ENCODE results near the gene KRTAP4-16. TPM values are rescaled to one million over a fixed set of nuclear protein-coding genes. Genes with fewer than 3 reads are reported as not detected.

The KRTAP4-16 gene
- total RNA-seq, 1 experiment from 2014 or later: not detected

- ATAC-seq (no peak), DNase-seq (ENCODE audit: low read depth, low spot score) (no peak)
- ChIA-PET RAD21 (ENCODE audit: low non-redundant PET in 1 of 2, low total read pairs in 2 of 2, uncharacterized antibody in 2 of 2, unreplicated experiment in 2 of 2) (no interaction called here), CTCF (no interaction called here), POLR2A (no interaction called here)
- intact Hi-C loops (cut with micrococcal nuclease): no loop called here
- no peak overlapping the region for H3K4me2 ChIP-seq (ENCODE audit: low read length)
- BruUV-seq (replicated peaks): no TSS peak
- H3K9ac ChIP-seq (ENCODE audit: low read length): no peak overlapping the region
- H2AFZ ChIP-seq (ENCODE audit: low read depth, low read length, poor library complexity, severe bottlenecking): no peak overlapping the region
- H3K4me3 ChIP-seq (replicated peaks in 1 of 2; ENCODE audit: low read depth in 1 of 2, low read length in 2 of 2): no peak overlapping the region
- H3K27me3 ChIP-seq (ENCODE audit: insufficient read depth, low read length): no peaks in the 10 kb centered on the region
- H3K79me2 ChIP-seq (ENCODE audit: insufficient read depth, low read length): no peaks in the 10 kb centered on the region
- no peaks in the 10 kb centered on the region; a peak in 1 of 4 replicates for H3K4me1 ChIP-seq (ENCODE audit: control insufficient read depth in 1 of 2, insufficient read depth in 2 of 2, low read length in 2 of 2)
- H3K9me3 ChIP-seq (ENCODE audit: control insufficient read depth in 1 of 2, insufficient read depth in 1 of 2, low read depth in 1 of 2, low read length in 2 of 2): peaks cover 0 to 33% of the 10 kb centered on the region in 2 experiments; a peak in 2 of 4 replicates
- no peak overlapping the region for H3K27ac ChIP-seq (ENCODE audit: low read depth, low read length)
- H3K36me3 ChIP-seq (ENCODE audit: control insufficient read depth in 1 of 2, insufficient read depth in 2 of 2, low read length in 2 of 2): 0 out of 4 replicates have a peak, but pooled peaks cover 0 to 5% of the 10 kb centered on the region in 2 experiments
- TF ChIP-seq ATF3 (IDR thresholded peaks at IDR 0.05) (no peak), ZFX (IDR thresholded peaks at IDR 0.05) (no peak), MAX (IDR thresholded peaks at IDR 0.05) (no peak)
- H3K9me2 ChIP-seq (ENCODE audit: insufficient read depth): no peaks in the 10 kb centered on the region
- H4K20me1 ChIP-seq (ENCODE audit: insufficient read depth): no peaks in the 10 kb centered on the region
Measured at GRCh38 chr17:41144846-41145245, 42.8 kb upstream of the KRTAP4-16 start.

GRCh38 chr17:41141361-41141760, 39.4 kb upstream of the KRTAP4-16 start:
- H3K79me2 ChIP-seq (ENCODE audit: insufficient read depth, low read length): no peaks in the 10 kb centered on the region
- H4K20me1 ChIP-seq (ENCODE audit: insufficient read depth): no peaks in the 10 kb centered on the region
- H3K36me3 ChIP-seq (ENCODE audit: control insufficient read depth in 1 of 2, insufficient read depth in 2 of 2, low read length in 2 of 2): peaks cover 0 to 9% of the 10 kb centered on the region in 2 experiments; a peak in 1 of 4 replicates
- H3K27ac ChIP-seq (ENCODE audit: low read depth, low read length): no peak overlapping the region
- ChIA-PET CTCF (no interaction called here), POLR2A (no interaction called here), RAD21 (ENCODE audit: low non-redundant PET in 1 of 2, low total read pairs in 2 of 2, uncharacterized antibody in 2 of 2, unreplicated experiment in 2 of 2) (no interaction called here)
- DNase-seq (ENCODE audit: low read depth, low spot score) (no peak), ATAC-seq (no peak)
- H3K9me3 ChIP-seq (ENCODE audit: control insufficient read depth in 1 of 2, insufficient read depth in 1 of 2, low read depth in 1 of 2, low read length in 2 of 2): peaks cover 6 to 41% of the 10 kb centered on the region in 2 experiments; a peak in 3 of 4 replicates
- no TSS peak for BruUV-seq (replicated peaks)
- intact Hi-C loops (cut with micrococcal nuclease): no loop called here
- no peak overlapping the region for H3K4me3 ChIP-seq (replicated peaks in 1 of 2; ENCODE audit: low read depth in 1 of 2, low read length in 2 of 2)
- no peaks in the 10 kb centered on the region; a peak in 1 of 4 replicates for H3K4me1 ChIP-seq (ENCODE audit: control insufficient read depth in 1 of 2, insufficient read depth in 2 of 2, low read length in 2 of 2)
- no peak overlapping the region for H3K9ac ChIP-seq (ENCODE audit: low read length)
- no peaks in the 10 kb centered on the region for H3K9me2 ChIP-seq (ENCODE audit: insufficient read depth)
- H3K4me2 ChIP-seq (ENCODE audit: low read length): no peak overlapping the region
- no peaks in the 10 kb centered on the region for H3K27me3 ChIP-seq (ENCODE audit: insufficient read depth, low read length)
- H2AFZ ChIP-seq (ENCODE audit: low read depth, low read length, poor library complexity, severe bottlenecking): no peak overlapping the region
- TF ChIP-seq CTCF (IDR thresholded peaks at IDR 0.05 in 2 of 3, conservative IDR thresholded peaks at IDR 0.05 in 1 of 3; ENCODE audit: borderline replicate concordance in 1 of 3, insufficient read depth in 1 of 3, low read depth in 2 of 3, low read length in 2 of 3): no peak
- TF ChIP-seq REST (IDR thresholded peaks at IDR 0.05; ENCODE audit: low read depth): no peak
- TF ChIP-seq SRF (IDR thresholded peaks at IDR 0.05; ENCODE audit: low read depth): no peak
- TF ChIP-seq ATF3 (IDR thresholded peaks at IDR 0.05): no peak
- no peak for TF ChIP-seq ELF1 (IDR thresholded peaks at IDR 0.05; ENCODE audit: borderline replicate concordance, low read depth)
- TF ChIP-seq CEBPB (IDR thresholded peaks at IDR 0.05; ENCODE audit: low read depth): no peak
- TF ChIP-seq TCF7L2 (IDR thresholded peaks at IDR 0.05; ENCODE audit: borderline replicate concordance, extremely low read depth, insufficient read depth, insufficient read length): no peak
- no peak for TF ChIP-seq SIN3A (IDR thresholded peaks at IDR 0.05; ENCODE audit: low read depth)
- TF ChIP-seq EZH2phosphoT487 (IDR thresholded peaks at IDR 0.05; ENCODE audit: borderline replicate concordance): no peak
- no peak for TF ChIP-seq MAX (IDR thresholded peaks at IDR 0.05)
